ENCODE data around the gene PITPNC1.

DNA sequence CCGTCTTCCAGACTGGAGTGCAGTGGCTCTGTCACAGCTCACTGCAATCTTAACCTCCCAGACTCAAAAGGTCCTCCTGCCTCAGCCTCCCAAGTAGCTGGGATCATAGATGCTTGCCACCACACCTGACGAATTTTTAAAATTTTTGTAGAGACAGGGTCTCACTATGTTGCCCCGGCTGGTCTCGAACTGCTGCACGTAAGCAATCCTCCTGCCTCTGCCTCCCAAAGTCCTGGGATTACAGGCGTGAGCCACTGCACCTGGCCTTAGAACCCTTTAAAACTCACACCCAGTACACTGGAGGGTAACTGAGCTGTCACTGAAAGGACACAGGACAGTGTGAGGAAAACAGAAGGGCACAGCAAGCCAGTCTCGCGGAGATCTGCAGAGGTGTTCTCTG is 243.0 kb downstream of the PITPNC1 start:
- TF ChIP-seq, protein P1, sequence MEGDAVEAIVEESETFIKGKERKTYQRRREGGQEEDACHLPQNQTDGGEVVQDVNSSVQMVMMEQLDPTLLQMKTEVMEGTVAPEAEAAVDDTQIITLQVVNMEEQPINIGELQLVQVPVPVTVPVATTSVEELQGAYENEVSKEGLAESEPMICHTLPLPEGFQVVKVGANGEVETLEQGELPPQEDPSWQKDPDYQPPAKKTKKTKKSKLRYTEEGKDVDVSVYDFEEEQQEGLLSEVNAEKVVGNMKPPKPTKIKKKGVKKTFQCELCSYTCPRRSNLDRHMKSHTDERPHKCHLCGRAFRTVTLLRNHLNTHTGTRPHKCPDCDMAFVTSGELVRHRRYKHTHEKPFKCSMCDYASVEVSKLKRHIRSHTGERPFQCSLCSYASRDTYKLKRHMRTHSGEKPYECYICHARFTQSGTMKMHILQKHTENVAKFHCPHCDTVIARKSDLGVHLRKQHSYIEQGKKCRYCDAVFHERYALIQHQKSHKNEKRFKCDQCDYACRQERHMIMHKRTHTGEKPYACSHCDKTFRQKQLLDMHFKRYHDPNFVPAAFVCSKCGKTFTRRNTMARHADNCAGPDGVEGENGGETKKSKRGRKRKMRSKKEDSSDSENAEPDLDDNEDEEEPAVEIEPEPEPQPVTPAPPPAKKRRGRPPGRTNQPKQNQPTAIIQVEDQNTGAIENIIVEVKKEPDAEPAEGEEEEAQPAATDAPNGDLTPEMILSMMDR (IDR thresholded peaks at IDR 0.05): no peak
- TF ChIP-seq EP300 (IDR thresholded peaks at IDR 0.05): no peak

Measured in gastroesophageal sphincter (tissue), 3 donors.